B cell (primary cell): ENCODE results near the gene AKAP6. TPM values are rescaled to one million over a fixed set of nuclear protein-coding genes. Genes with fewer than 3 reads are reported as not detected.

Source experiments
- ATAC-seq: fragments of 200-7000 bp; cut with Tn5 transposase; one replicate; pipeline ENCODE4 v1.10.0; 2021; ENCODE audit warnings: low read depth, mild to moderate bottlenecking, moderate number of reproducible peaks, moderate library complexity
- CTCF ChIA-PET: fragments of 350-600 bp; sonication (Branson Sonifier 250); formaldehyde crosslinking; loops from one replicate; lab custom pipeline; 2021; ENCODE audit warnings: antibody characterized with exemption, inconsistent platforms; lab: Charles Lee
- POLR2A ChIA-PET: fragments of 350-600 bp; sonication (Branson Sonifier 250); formaldehyde crosslinking; loops from one replicate; lab custom pipeline; 2021; ENCODE audit warnings: antibody characterized with exemption; lab: Charles Lee
- DNase-seq: peaks from one replicate; pipeline ENCODE4 v3.0.0; 2013
- H2AFZ ChIP-seq: 2 replicates; pipeline ENCODE4 v1.6.1; 2012; ENCODE audit warnings: mild to moderate bottlenecking, low read depth, low read length; ENCODE audit not compliant: insufficient read depth, poor library complexity, severe bottlenecking
- H3K27ac ChIP-seq, 2 donors: 1 replicate in 1 of 2; 2 replicates in 1 of 2; pipeline ENCODE4 v1.5.1; 2012 to 2013; ENCODE audit warnings: low read length in 2 of 2, mild to moderate bottlenecking in 2 of 2, moderate library complexity in 1 of 2
- H3K27me3 ChIP-seq, 4 experiments: fragments of 200-600 bp in 1 of 4; sonication (generic) in 1 of 4; replicated peaks in 1 of 4; 1 replicate in 2 of 4; 2 replicates in 2 of 4; pipeline versions ENCODE4 v1.6.1 to v1.7.0; 2013 to 2016; ENCODE audit warnings: low read length in 3 of 4, mild to moderate bottlenecking in 2 of 4, mixed read lengths in 1 of 4, moderate library complexity in 1 of 4; ENCODE audit not compliant: insufficient read depth in 4 of 4, control insufficient read depth in 3 of 4; ENCODE audit errors: control extremely low read depth in 1 of 4
- H3K36me3 ChIP-seq, 2 experiments: replicated peaks in 1 of 2; 1 replicate in 1 of 2; 2 replicates in 1 of 2; pipeline versions ENCODE4 v1.6.1 to v1.7.1; 2013; ENCODE audit warnings: low read length in 1 of 2; ENCODE audit not compliant: insufficient read depth in 2 of 2, control insufficient read depth in 1 of 2; ENCODE audit errors: control extremely low read depth in 1 of 2, extremely low read depth in 1 of 2
- H3K4me1 ChIP-seq, 2 donors: fragments of 200-600 bp in 1 of 2; sonication (generic) in 1 of 2; 1 replicate in 1 of 2; 2 replicates in 1 of 2; pipeline versions ENCODE4 v1.5.1 to v1.6.1; 2013 to 2017; ENCODE audit warnings: low read length in 2 of 2; ENCODE audit not compliant: control insufficient read depth in 2 of 2, insufficient read depth in 2 of 2
- H3K4me2 ChIP-seq: replicated peaks from 2 replicates; pipeline ENCODE3; 2012; ENCODE audit warnings: mild to moderate bottlenecking, low read depth, low read length; ENCODE audit not compliant: poor library complexity, severe bottlenecking
- H3K4me3 ChIP-seq, 5 experiments: fragments of 200-600 bp in 1 of 5; sonication (generic) in 1 of 5; 1 replicate in 3 of 5; 2 replicates in 2 of 5; pipeline versions ENCODE4 v1.5.1 to v1.7.0; 2011 to 2016; ENCODE audit warnings: low read length in 4 of 5, mild to moderate bottlenecking in 4 of 5, low read depth in 2 of 5, control low read depth in 1 of 5, moderate library complexity in 1 of 5; ENCODE audit not compliant: insufficient read depth in 1 of 5; ENCODE audit errors: control extremely low read depth in 1 of 5, extremely low read depth in 1 of 5
- H3K79me2 ChIP-seq: fragments of 200-600 bp; sonication (generic); one replicate; pipeline ENCODE4 v1.6.0; 2016; ENCODE audit warnings: low read length; ENCODE audit not compliant: control insufficient read depth, insufficient read depth
- H3K9ac ChIP-seq: fragments of 200-600 bp; sonication (generic); 2 replicates; pipeline ENCODE4 v1.6.1; 2017; ENCODE audit warnings: mild to moderate bottlenecking, low read length, moderate library complexity
- H3K9me3 ChIP-seq, 3 donors: one replicate each; pipeline versions ENCODE4 v1.6.1 to v1.7.1; 2013; ENCODE audit warnings: low read length in 2 of 3; ENCODE audit not compliant: control insufficient read depth in 2 of 3, insufficient read depth in 1 of 3; ENCODE audit errors: control extremely low read depth in 1 of 3
- H4K20me1 ChIP-seq: 2 replicates; pipeline ENCODE4 v1.6.0; 2012; ENCODE audit warnings: mild to moderate bottlenecking, low read length; ENCODE audit not compliant: insufficient read depth, control insufficient read depth, poor library complexity, severe bottlenecking
- H3K27ac Mint-ChIP-seq: one replicate; pipeline ENCODE4 v1.8.0; 2021; ENCODE audit warnings: mixed read lengths
- H3K27me3 Mint-ChIP-seq: one replicate; pipeline ENCODE4 v1.8.0; 2021; ENCODE audit warnings: mixed read lengths
- H3K4me1 Mint-ChIP-seq: one replicate; pipeline ENCODE4 v1.8.0; 2021; ENCODE audit warnings: mixed read lengths
- H3K4me3 Mint-ChIP-seq: one replicate; pipeline ENCODE4 v1.8.0; 2021; ENCODE audit warnings: mixed read lengths
- H3K9me3 Mint-ChIP-seq: one replicate; pipeline ENCODE4 v1.8.0; 2022; ENCODE audit warnings: mixed read lengths; ENCODE audit not compliant: insufficient read depth
- CTCF ChIP-seq: fragments of 200-600 bp; IDR thresholded peaks from one replicate; pipeline ENCODE4 v1.8.0; 2022; ENCODE audit warnings: antibody characterized with exemption, mild to moderate bottlenecking
- EZH2 ChIP-seq: IDR thresholded peaks from 2 replicates; pipeline ENCODE4 v1.6.1; 2012; ENCODE audit warnings: borderline replicate concordance, low read depth, mild to moderate bottlenecking, moderate library complexity, low read length; ENCODE audit not compliant: insufficient read depth, poor library complexity, severe bottlenecking
- WGBS: methylation state at CpG from one replicate; pipeline ENCODE4 v1.1.5; 2013; ENCODE audit warnings: missing lambda C conversion rate; ENCODE audit not compliant: insufficient coverage; 5-methylcytosine and 5-hydroxymethylcytosine counted together
- intact Hi-C: fragments of 100-400 bp; cut with micrococcal nuclease; formaldehyde crosslinking; loops from one replicate; pipeline ENCODE4 v1.10.0; 2022
- polyA plus RNA-seq: library from polyadenylated mRNA; depleted of rRNA; stranded (reverse); fragments of >200 nt; gene quantifications from 2 replicates; pipeline ENCODE4 v1.2.3, GENCODE V29; 2012
- total RNA-seq, 2 donors: library from RNA; stranded (reverse); fragments of 120-200 nt in 1 of 2; gene quantifications; 1 replicate in 1 of 2; 2 replicates in 1 of 2; pipeline versions ENCODE4 v1.2.3 to v1.2.4, GENCODE V29; 2013 to 2022

The AKAP6 gene
- total and polyA plus RNA-seq, 2 donors (not counting 1 experiment from before 2014, with no cell fraction given) = 1.4 to 2.8 TPM

DNA sequence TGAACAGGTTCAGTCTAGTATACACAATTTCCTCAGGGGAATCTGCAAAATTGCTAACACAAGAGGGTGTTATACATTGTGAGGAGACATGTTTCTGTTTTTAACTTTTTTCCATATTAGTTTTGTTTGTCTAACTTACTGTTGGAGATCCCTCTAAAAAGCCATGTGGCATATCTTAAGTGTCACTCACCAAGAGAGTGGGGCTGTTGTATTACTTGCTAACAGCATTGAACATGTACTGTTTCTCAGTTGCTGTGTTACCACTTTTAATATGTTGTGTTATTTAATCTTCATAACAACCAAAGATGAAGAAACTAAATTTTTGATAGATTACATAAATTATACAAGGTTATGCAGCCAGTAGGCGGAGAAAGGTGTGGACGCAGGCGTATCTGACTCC, 455.3 kb downstream of the AKAP6 start:
- Histone ChIP-seq H3K4me3 (no peak overlapping the region), H3K27me3 (no peaks in the 10 kb centered on the region), H3K4me2 (no peak overlapping the region), H3K4me1 (no peaks in the 10 kb centered on the region), H3K9me3 (peaks cover 0 to 13% (median 0%) of the 10 kb centered on the region in 3 donors), H3K27ac (no peak overlapping the region), H4K20me1 (no peaks in the 10 kb centered on the region), H3K9ac (no peak overlapping the region), H2AFZ (no peak overlapping the region), H3K79me2 (no peaks in the 10 kb centered on the region), H3K36me3 (no peaks in the 10 kb centered on the region)
- CTCF ChIA-PET = no interaction called here
- TF ChIP-seq EZH2 (no peak), CTCF (no peak)
- no peak overlapping the region for H3K27ac Mint-ChIP-seq
- H3K4me1 Mint-ChIP-seq = no peaks in the 10 kb centered on the region
- H3K27me3 Mint-ChIP-seq = no peaks in the 10 kb centered on the region
- ATAC-seq (no peak), DNase-seq (no peak)
- intact Hi-C loops = no loop called here
- peaks cover under 1% of the 10 kb centered on the region for H3K9me3 Mint-ChIP-seq
- POLR2A ChIA-PET = no interaction called here
- no peak overlapping the region for H3K4me3 Mint-ChIP-seq
- WGBS = no CpG with 5 or more reads among the region's 3 CpGs

DNA sequence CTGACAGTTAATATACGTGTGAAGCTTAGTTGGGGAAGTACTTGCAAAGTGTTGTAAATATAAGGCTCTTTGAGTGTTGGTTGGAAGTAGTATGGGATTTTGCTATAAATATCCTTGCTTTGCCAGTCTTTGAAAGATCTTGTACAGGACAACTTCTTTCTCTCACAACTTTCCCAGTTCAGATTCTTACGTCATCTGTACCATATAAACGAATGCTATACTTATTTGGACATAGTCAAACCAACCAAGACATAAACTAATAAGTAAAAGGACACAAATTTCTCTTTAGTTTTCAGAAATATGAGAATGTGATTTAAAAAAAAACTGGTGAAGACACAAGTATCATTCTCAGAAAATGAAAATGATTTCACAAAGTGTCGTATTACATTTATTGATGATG, 456.5 kb downstream of the AKAP6 start:
- POLR2A ChIA-PET = no interaction called here
- TF ChIP-seq CTCF (no peak), EZH2 (no peak)
- Histone ChIP-seq H3K27me3 (no peaks in the 10 kb centered on the region), H3K9ac (no peak overlapping the region), H3K27ac (no peak overlapping the region), H3K4me1 (no peaks in the 10 kb centered on the region), H3K9me3 (peaks cover 0 to 15% (median 1%) of the 10 kb centered on the region in 3 donors), H2AFZ (no peak overlapping the region), H4K20me1 (no peaks in the 10 kb centered on the region), H3K4me3 (no peak overlapping the region), H3K4me2 (no peak overlapping the region), H3K79me2 (no peaks in the 10 kb centered on the region), H3K36me3 (no peaks in the 10 kb centered on the region)
- Mint-ChIP-seq H3K4me3 (no peak overlapping the region), H3K27ac (no peak overlapping the region), H3K27me3 (no peaks in the 10 kb centered on the region), H3K4me1 (no peaks in the 10 kb centered on the region), H3K9me3 (peaks cover 4% of the 10 kb centered on the region)
- intact Hi-C loops = no loop called here
- WGBS = 0% methylated on average over 1 of the region's 4 CpGs
- DNase-seq (no peak), ATAC-seq (no peak)
- CTCF ChIA-PET = no interaction called here
